ENCODE data around the gene CHMP4B.

DNA sequence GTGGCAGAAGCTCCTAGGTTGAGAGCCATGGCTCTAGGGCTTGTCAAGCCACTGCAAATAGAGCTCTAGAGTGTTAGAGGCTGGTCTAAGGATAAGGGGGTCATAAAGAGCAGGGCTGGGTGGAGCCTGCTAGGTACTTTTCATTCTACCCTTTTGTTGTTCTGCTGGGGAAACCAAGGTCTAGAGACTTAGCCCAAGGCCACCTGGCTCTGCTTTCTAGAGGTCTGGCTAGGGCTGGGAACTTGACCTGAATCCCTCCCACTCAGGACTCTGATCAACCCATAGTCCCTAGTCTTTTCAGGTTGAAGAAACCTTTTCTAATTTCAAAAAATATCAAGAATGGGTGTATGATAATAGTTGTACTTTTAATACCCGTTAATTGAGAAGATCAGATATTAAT lies 13.7 kb downstream of the CHMP4B start:
- TF ChIP-seq, protein P1, sequence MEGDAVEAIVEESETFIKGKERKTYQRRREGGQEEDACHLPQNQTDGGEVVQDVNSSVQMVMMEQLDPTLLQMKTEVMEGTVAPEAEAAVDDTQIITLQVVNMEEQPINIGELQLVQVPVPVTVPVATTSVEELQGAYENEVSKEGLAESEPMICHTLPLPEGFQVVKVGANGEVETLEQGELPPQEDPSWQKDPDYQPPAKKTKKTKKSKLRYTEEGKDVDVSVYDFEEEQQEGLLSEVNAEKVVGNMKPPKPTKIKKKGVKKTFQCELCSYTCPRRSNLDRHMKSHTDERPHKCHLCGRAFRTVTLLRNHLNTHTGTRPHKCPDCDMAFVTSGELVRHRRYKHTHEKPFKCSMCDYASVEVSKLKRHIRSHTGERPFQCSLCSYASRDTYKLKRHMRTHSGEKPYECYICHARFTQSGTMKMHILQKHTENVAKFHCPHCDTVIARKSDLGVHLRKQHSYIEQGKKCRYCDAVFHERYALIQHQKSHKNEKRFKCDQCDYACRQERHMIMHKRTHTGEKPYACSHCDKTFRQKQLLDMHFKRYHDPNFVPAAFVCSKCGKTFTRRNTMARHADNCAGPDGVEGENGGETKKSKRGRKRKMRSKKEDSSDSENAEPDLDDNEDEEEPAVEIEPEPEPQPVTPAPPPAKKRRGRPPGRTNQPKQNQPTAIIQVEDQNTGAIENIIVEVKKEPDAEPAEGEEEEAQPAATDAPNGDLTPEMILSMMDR (IDR thresholded peaks at IDR 0.05), result no peak
- TF ChIP-seq POLR2A (IDR thresholded peaks at IDR 0.05), result no peak
